ENCODE measurements around the gene RHOJ.
A peak's percentile ranks its signal among the peaks of the same experiment; 100 is the strongest.

RHOJ gene

DNA sequence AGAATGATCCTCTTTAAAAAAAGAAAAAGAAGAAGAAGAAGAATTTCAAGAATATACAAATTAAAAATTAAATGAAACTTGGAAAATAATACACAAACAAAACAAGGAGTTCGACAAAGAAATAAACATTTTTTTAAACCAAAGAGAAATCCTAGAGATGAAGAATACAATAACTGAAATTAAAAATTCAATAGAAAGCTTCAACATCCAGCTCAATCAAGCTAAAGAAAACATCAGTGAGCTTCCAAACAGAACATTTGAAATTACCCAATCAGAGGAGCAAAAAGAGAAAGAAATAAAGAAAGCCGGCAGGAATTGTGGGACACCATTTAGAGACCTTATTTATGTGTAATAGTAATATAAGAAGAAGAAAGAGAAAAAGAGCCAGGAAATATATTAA, 37.2 kb upstream of the RHOJ start:
- POLR2A ChIA-PET = no interaction called here
- no peak overlapping the region for H3K4me3 ChIP-seq (ENCODE audit: low read depth, low read length)
- CTCF ChIA-PET = no interaction called here
- no peak for TF ChIP-seq CTCF (IDR thresholded peaks at IDR 0.05; ENCODE audit: insufficient read depth, low read length, missing control alignments)
- no peak for DNase-seq (ENCODE audit: low read depth, low spot score)

DNA sequence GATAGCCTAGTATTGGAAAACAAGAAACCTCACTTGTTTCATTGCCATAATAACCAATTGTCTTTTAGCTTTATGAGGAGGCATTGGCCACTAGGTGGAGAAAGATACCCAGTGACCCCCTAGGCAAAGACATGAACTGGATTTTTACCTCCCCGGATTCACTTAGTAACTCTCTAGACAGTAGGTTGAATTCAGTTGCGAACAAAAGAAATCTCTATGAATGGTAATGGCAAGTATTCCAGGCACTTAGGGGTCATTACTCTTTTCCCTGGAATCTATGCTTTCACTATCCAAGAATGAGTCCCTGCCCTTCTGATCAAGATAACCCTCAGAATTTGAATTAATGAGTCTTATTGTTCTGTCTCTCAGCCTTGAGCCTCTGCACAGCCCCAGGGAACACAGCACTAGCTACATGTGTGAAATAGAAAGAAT, 29.5 kb upstream of the RHOJ start:
- DNase-seq (ENCODE audit: low read depth, low spot score) = no peak
- POLR2A ChIA-PET = no interaction called here
- TF ChIP-seq CTCF (IDR thresholded peaks at IDR 0.05; ENCODE audit: insufficient read depth, low read length, missing control alignments) = peak; percentile 58
- H3K4me3 ChIP-seq (ENCODE audit: low read depth, low read length) = no peak overlapping the region
- CTCF ChIA-PET = interaction anchor here (0.7 to 9.0 kb wide), 13 partner anchors 8 to 995 kb away, joined by 3 to 166 read pairs (median 4); partner anchors contain the start of gene RHOJ

DNA sequence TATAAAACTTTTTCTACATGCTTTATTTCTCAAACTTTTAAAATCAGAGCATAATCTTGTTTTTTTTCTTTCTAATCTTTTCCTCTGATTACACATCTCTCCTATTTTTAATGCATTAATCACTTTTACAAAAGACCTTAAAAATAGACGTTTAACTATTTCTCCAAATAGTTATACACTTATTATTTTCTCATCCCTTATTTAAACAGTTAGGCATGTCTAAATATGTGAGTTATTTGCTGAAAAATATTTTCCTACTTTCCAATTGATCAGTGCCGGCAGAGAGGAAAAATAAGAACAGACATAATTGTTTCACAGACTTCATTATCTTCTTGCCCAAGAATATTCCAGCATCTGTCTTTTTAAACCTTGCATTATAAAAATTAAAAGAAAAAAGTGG, 28.7 kb upstream of the RHOJ start:
- no peak for DNase-seq (ENCODE audit: low read depth, low spot score)
- POLR2A ChIA-PET = no interaction called here
- TF ChIP-seq CTCF (IDR thresholded peaks at IDR 0.05; ENCODE audit: insufficient read depth, low read length, missing control alignments) = no peak
- H3K4me3 ChIP-seq (ENCODE audit: low read depth, low read length) = no peak overlapping the region
- CTCF ChIA-PET = interaction anchor here (1.3 to 9.0 kb wide), 5 partner anchors 14 to 104 kb away, joined by 3 to 166 read pairs (median 6); partner anchors contain the start of gene RHOJ

GRCh38 chr14:63178912-63179311, 25.3 kb upstream of the RHOJ start:
- H3K4me3 ChIP-seq (ENCODE audit: low read depth, low read length) = no peak overlapping the region
- POLR2A ChIA-PET = no interaction called here
- CTCF ChIA-PET = interaction anchor here (1.3 to 9.0 kb wide), 2 partner anchors 11 to 101 kb away, joined by 3 to 166 read pairs; no protein-coding TSS in a partner anchor
- no peak for DNase-seq (ENCODE audit: low read depth, low spot score)
- no peak for TF ChIP-seq CTCF (IDR thresholded peaks at IDR 0.05; ENCODE audit: insufficient read depth, low read length, missing control alignments)

DNA sequence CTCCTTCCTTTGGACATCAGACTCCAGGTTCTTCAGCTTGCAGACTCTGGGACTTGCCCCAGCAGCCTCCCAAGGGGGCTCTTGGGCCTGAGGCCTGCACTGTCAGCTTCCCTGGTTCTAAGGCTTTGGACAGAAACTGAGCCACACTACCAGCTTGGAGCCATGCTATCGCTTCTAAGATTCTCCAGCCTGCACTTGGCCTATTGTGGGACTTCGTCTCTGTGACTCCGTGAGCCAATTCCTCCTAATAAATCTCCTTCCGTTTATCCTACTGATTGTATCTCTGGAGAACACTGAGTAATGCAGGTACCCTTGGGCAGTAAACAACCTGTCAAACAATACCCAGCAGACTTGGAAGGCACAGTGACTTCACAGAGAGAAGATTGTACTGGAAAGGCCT, 24.9 kb upstream of the RHOJ start:
- POLR2A ChIA-PET = no interaction called here
- H3K4me3 ChIP-seq (ENCODE audit: low read depth, low read length) = no peak overlapping the region
- CTCF ChIA-PET = interaction anchor here (1.3 to 9.0 kb wide), 2 partner anchors 11 to 100 kb away, joined by 3 to 166 read pairs; no protein-coding TSS in a partner anchor
- TF ChIP-seq CTCF (IDR thresholded peaks at IDR 0.05; ENCODE audit: insufficient read depth, low read length, missing control alignments) = no peak
- DNase-seq (ENCODE audit: low read depth, low spot score) = no peak

GRCh38 chr14:63180011-63180410, 24.2 kb upstream of the RHOJ start:
- no peak for TF ChIP-seq CTCF (IDR thresholded peaks at IDR 0.05; ENCODE audit: insufficient read depth, low read length, missing control alignments)
- ChIA-PET CTCF (interaction anchor here (1.3 to 9.0 kb wide), 2 partner anchors 10 to 99 kb away, joined by 3 to 166 read pairs; no protein-coding TSS in a partner anchor), POLR2A (no interaction called here)
- no peak overlapping the region for H3K4me3 ChIP-seq (ENCODE audit: low read depth, low read length)
- DNase-seq (ENCODE audit: low read depth, low spot score) = no peak

Measured in AG04449 (cell line).